K562 (cell line): ENCODE measurements around the gene SEMA3F. TPM values are rescaled to one million over a fixed set of nuclear protein-coding genes. Genes with fewer than 3 reads are reported as not detected.

Experiments used
- ATAC-seq: fragments of 200-7000 bp; cut with Tn5 transposase; 3 replicates; pipeline ENCODE4 v1.9.1; 2020; ENCODE audit warnings: moderate library complexity
- BruUV-seq: library from RNA; stranded (reverse); fragments of 400-500 nt; replicated peaks from 2 replicates; lab custom pipeline; 2021; lab: Mats Ljungman, UMichigan
- CTCF ChIA-PET: fragments of 300-600 bp; formaldehyde crosslinking; extraction: SDS; loops from one replicate; lab custom pipeline; 2021; ENCODE audit warnings: low intra/inter-chr PET ratio; lab: Yijun Ruan, JAX
- POLR2A ChIA-PET: fragments of 300-600, 350-650 bp; sonication (Branson Sonifier 250); formaldehyde crosslinking; extraction: SDS; loops from one replicate; lab custom pipeline; 2021; ENCODE audit warnings: antibody characterized with exemption, inconsistent platforms; lab: Yijun Ruan, JAX
- DNase-seq, 4 experiments: peaks; one replicate each; pipeline versions ENCODE4 v3.0.0 to v3.0.0-alpha.2; 2011 to 2018; ENCODE audit warnings: low spot score in 3 of 4, mixed read lengths in 3 of 4; ENCODE audit errors: extremely low read depth in 1 of 4
- FAIRE-seq: peaks from 2 replicates; lab custom pipeline; 2011; peaks lifted over from hg19 to GRCh38; lab: Jason Lieb, UNC
- H2AFZ ChIP-seq: 2 replicates; pipeline ENCODE4 v1.6.0; 2011; ENCODE audit warnings: low read depth, low read length, control low read depth, inconsistent platforms
- H3K27ac ChIP-seq: fragments of 200-600 bp; 3 replicates; pipeline ENCODE4 v1.8.0; 2011; ENCODE audit warnings: low read depth, mild to moderate bottlenecking, control low read depth, inconsistent platforms, low read length, moderate library complexity, mixed read lengths; ENCODE audit errors: extremely low read depth
- H3K27me3 ChIP-seq, 2 experiments: fragments of 300-600 bp in 1 of 2; 2 replicates in 1 of 2; 3 replicates in 1 of 2; pipeline versions ENCODE4 v1.6.0 to v1.8.0; 2011; ENCODE audit warnings: inconsistent platforms in 2 of 2, low read length in 2 of 2, mild to moderate bottlenecking in 1 of 2, mixed read lengths in 1 of 2, moderate library complexity in 1 of 2; ENCODE audit not compliant: control insufficient read depth in 2 of 2, insufficient read depth in 2 of 2
- H3K36me3 ChIP-seq: fragments of 300-600 bp; 3 replicates; pipeline ENCODE4 v1.8.0; 2011; ENCODE audit warnings: mild to moderate bottlenecking, low read length, inconsistent platforms; ENCODE audit not compliant: control insufficient read depth, insufficient read depth
- H3K4me1 ChIP-seq, 2 experiments: fragments of 200-600 bp in 1 of 2; replicated peaks in 1 of 2; 2 replicates in 1 of 2; 3 replicates in 1 of 2; pipeline versions ENCODE4 v1.5.1 to v1.8.0; 2011; ENCODE audit warnings: inconsistent platforms in 2 of 2, low read length in 2 of 2, mild to moderate bottlenecking in 1 of 2, mixed read lengths in 1 of 2, moderate library complexity in 1 of 2; ENCODE audit not compliant: control insufficient read depth in 2 of 2, insufficient read depth in 2 of 2
- H3K4me2 ChIP-seq: 2 replicates; pipeline ENCODE4 v1.6.1; 2011; ENCODE audit warnings: low read length, control low read depth, inconsistent platforms, mixed read lengths; ENCODE audit not compliant: insufficient read depth
- H3K4me3 ChIP-seq: fragments of 200-600 bp; sonication (generic), shearing (Covaris generic); 2 replicates; pipeline ENCODE4 v1.5.1; 2016; ENCODE audit warnings: control low read depth, inconsistent platforms
- H3K79me2 ChIP-seq: fragments of 200-600 bp; 3 replicates; pipeline ENCODE4 v1.8.0; 2011; ENCODE audit warnings: low read length, inconsistent platforms; ENCODE audit not compliant: control insufficient read depth, insufficient read depth
- H3K9ac ChIP-seq, 2 experiments: 2 replicates each; pipeline versions ENCODE4 v1.6.0 to v1.6.1; 2011; ENCODE audit warnings: low read depth in 2 of 2, low read length in 2 of 2, control low read depth in 1 of 2, inconsistent platforms in 1 of 2, mild to moderate bottlenecking in 1 of 2, mixed read lengths in 1 of 2; ENCODE audit not compliant: insufficient read depth in 1 of 2
- H3K9me1 ChIP-seq: one replicate; pipeline ENCODE4 v1.6.0; 2011; ENCODE audit warnings: inconsistent platforms, mild to moderate bottlenecking, low read length, moderate library complexity; ENCODE audit not compliant: control insufficient read depth, insufficient read depth
- H3K9me3 ChIP-seq: replicated peaks from 2 replicates; pipeline ENCODE4 v1.5.1; 2011; ENCODE audit warnings: low read depth, low read length, inconsistent platforms; ENCODE audit not compliant: control insufficient read depth, insufficient read depth
- H4K20me1 ChIP-seq: replicated peaks from 2 replicates; pipeline ENCODE4 v1.6.1; 2011; ENCODE audit warnings: low read length, inconsistent platforms, mixed read lengths; ENCODE audit not compliant: control insufficient read depth, insufficient read depth
- KDM4B ChIP-seq, 2 experiments: fragments of 450-650 bp in 1 of 2; sonication (generic) in 1 of 2; IDR thresholded peaks; 2 replicates each; pipeline ENCODE4 v1.6.1; 2016 to 2017; ENCODE audit warnings: borderline replicate concordance in 2 of 2, antibody characterized with exemption in 1 of 2, low read depth in 1 of 2, mild to moderate bottlenecking in 1 of 2
- NR2F6 ChIP-seq: fragments of 450-650 bp; formaldehyde crosslinking; IDR thresholded peaks from 2 replicates; pipeline ENCODE4 v1.4.0; 2020; ENCODE audit warnings: mild to moderate bottlenecking
- RBM34 ChIP-seq: fragments of 200-400 bp; formaldehyde crosslinking; IDR thresholded peaks from 2 replicates; pipeline ENCODE4 v1.6.1; 2018; ENCODE audit warnings: low read length, borderline replicate concordance; ENCODE audit not compliant: insufficient read depth
- SREBF2 ChIP-seq: sonication (generic); formaldehyde crosslinking; IDR thresholded peaks from 2 replicates; pipeline ENCODE4 v1.4.0; 2020; ENCODE audit warnings: mild to moderate bottlenecking, missing genetic modification reagents
- STAT5B ChIP-seq: fragments of 250-450 bp; sonication (Bioruptor Pico); IDR thresholded peaks from 2 replicates; pipeline ENCODE4 v1.8.0; 2021; ENCODE audit warnings: mild to moderate bottlenecking, inconsistent platforms
- ZFP36 ChIP-seq: fragments of 150-350 bp; IDR thresholded peaks from 2 replicates; pipeline ENCODE4 v1.6.1; 2018; ENCODE audit warnings: low read length, low read depth; ENCODE audit not compliant: partially characterized antibody
- WGBS: fragments of 100-300 bp; shearing (Covaris generic); methylation state at CpG from one replicate; pipeline ENCODE4 v1.1.6; 2016; ENCODE audit warnings: low coverage, mixed read lengths; ENCODE audit not compliant: insufficient coverage; ENCODE audit errors: missing lambda C conversion rate; 5-methylcytosine and 5-hydroxymethylcytosine counted together
- in situ Hi-C: fragments of 300-500 bp; cut with MboI; formaldehyde crosslinking; loops from 4 replicates; pipeline ENCODE4 v1.15.0; 2018; ENCODE audit warnings: inconsistent platforms, mixed read lengths
- intact Hi-C: fragments of 100-400 bp; cut with micrococcal nuclease; formaldehyde crosslinking; loops from 2 replicates; pipeline ENCODE4 v1.14.2; 2022
- polyA plus RNA-seq, 8 experiments: library from polyadenylated mRNA; depleted of rRNA in 4 of 8; stranded (reverse) in 5 of 8; unstranded in 3 of 8; fragments of >200 nt; fragmentation: Nextera tagmentation in 2 of 8; fragmentation: Illumina TruSeq in 1 of 8; extraction: Ambion mirVana in 2 of 8; extraction: Trizol in 1 of 8; gene quantifications; 2 replicates each; pipeline versions ENCODE4 v1.2.1 to v1.2.3, GENCODE V29; 2011 to 2014; ENCODE audit warnings: inconsistent platforms in 1 of 8, missing spikeins in 1 of 8
- total RNA-seq, 7 experiments: library from RNA; depleted of rRNA in 6 of 7; stranded (reverse); fragments of >200 nt in 6 of 7; fragmentation: Illumina TruSeq in 2 of 7; extraction: Trizol in 2 of 7; gene quantifications; 2 replicates each; pipeline versions ENCODE4 v1.2.1 to v1.2.3, GENCODE V29; 2011 to 2021; ENCODE audit warnings: low replicate concordance in 1 of 7

SEMA3F gene
- total and polyA plus RNA-seq, 9 of the 15 experiments (the other 6 are each of a cell fraction or from before 2014, with no cell fraction given): 0.58 to 3.0 (median 2.0) TPM; not detected in 2

- TF ChIP-seq STAT5B (no peak), ZFP36 (peak; percentile 58), RBM34 (no peak), KDM4B (IDR thresholded peaks at IDR 0.05; ENCODE audit: borderline replicate concordance in 2 of 2, low read depth in 1 of 2) (no peak), SREBF2 (CRISPR knock-in tag) (no peak), NR2F6 (CRISPR knock-in tag) (no peak)
- CTCF ChIA-PET: no interaction called here
- POLR2A ChIA-PET: interaction anchor here (0.6 to 1.3 kb wide), 3 partner anchors 15 to 105 kb away, joined by 4 to 5 read pairs (median 5); no protein-coding TSS in a partner anchor
- H3K79me2 ChIP-seq: no peaks in the 10 kb centered on the region
- no peak overlapping the region; a peak in 2 of 4 replicates for H3K9ac ChIP-seq
- intact Hi-C loops: no loop called here
- no peaks in the 10 kb centered on the region for H3K36me3 ChIP-seq
- no peak for ATAC-seq
- 29% methylated on average over 6 of the region's 7 CpGs for WGBS
- H3K9me3 ChIP-seq: no peaks in the 10 kb centered on the region
- DNase-seq: no peak
- no peak for FAIRE-seq
- H3K9me1 ChIP-seq: no peaks in the 10 kb centered on the region
- H2AFZ ChIP-seq: no peak overlapping the region
- H3K27me3 ChIP-seq: no peaks in the 10 kb centered on the region
- peaks cover 9 to 34% of the 10 kb centered on the region in 2 experiments; a peak in 4 of 5 replicates for H3K4me1 ChIP-seq
- H4K20me1 ChIP-seq: peaks cover 3% of the 10 kb centered on the region; the same call in 1 of the 2 replicates
- H3K27ac ChIP-seq: no peak overlapping the region
- no peak overlapping the region for H3K4me3 ChIP-seq
- H3K4me2 ChIP-seq: no peak overlapping the region
- in situ Hi-C loops: no loop called here
- no TSS peak for BruUV-seq
Measured at GRCh38 chr3:50164984-50165909, 10.1 kb downstream of the SEMA3F start.
